Smooth muscle cell (in vitro differentiated cells): ENCODE data around the gene LRMDA. TPM values are rescaled to one million over a fixed set of nuclear protein-coding genes. Genes with fewer than 3 reads are reported as not detected.

ENCODE experiments used
- DNase-seq: peaks from one replicate; lab custom pipeline; 2025; ENCODE audit not compliant: unreplicated experiment; lab: John Stamatoyannopoulos, UW
- H2AFZ ChIP-seq: fragments of 200-600 bp; sonication (generic); 2 replicates; pipeline ENCODE4 v1.6.0; 2016; ENCODE audit warnings: antibody characterized with exemption, low read depth, mild to moderate bottlenecking
- H3F3A ChIP-seq: fragments of 200-600 bp; sonication (generic); 2 replicates; pipeline ENCODE4 v1.6.0; 2017; ENCODE audit warnings: antibody characterized with exemption, low read depth
- H3K27ac ChIP-seq: fragments of 200-600 bp; sonication (generic); 2 replicates; pipeline ENCODE4 v1.5.1; 2016; ENCODE audit warnings: low read depth, mild to moderate bottlenecking
- H3K27me3 ChIP-seq: fragments of 200-600 bp; sonication (generic); 2 replicates; pipeline ENCODE4 v1.6.1; 2016; ENCODE audit warnings: low read depth, mild to moderate bottlenecking
- H3K36me3 ChIP-seq: fragments of 200-600 bp; sonication (generic); 2 replicates; pipeline ENCODE4 v1.5.1; 2016; ENCODE audit warnings: low read depth
- H3K4me1 ChIP-seq: fragments of 200-600 bp; sonication (generic); 2 replicates; pipeline ENCODE4 v1.5.1; 2016; ENCODE audit warnings: low read depth
- H3K4me2 ChIP-seq: fragments of 200-600 bp; sonication (generic); 2 replicates; pipeline ENCODE4 v1.6.0; 2016; ENCODE audit warnings: mild to moderate bottlenecking
- H3K4me3 ChIP-seq: fragments of 200-600 bp; sonication (generic); 2 replicates; pipeline ENCODE4 v1.5.1; 2016; ENCODE audit warnings: mild to moderate bottlenecking
- H3K79me2 ChIP-seq: fragments of 200-600 bp; sonication (generic); 2 replicates; pipeline ENCODE4 v1.6.0; 2016; ENCODE audit warnings: low read depth, mild to moderate bottlenecking
- H3K9ac ChIP-seq: fragments of 200-600 bp; sonication (generic); 2 replicates; pipeline ENCODE4 v1.6.0; 2016; ENCODE audit warnings: low read depth
- H3K9me3 ChIP-seq: fragments of 200-600 bp; sonication (generic); replicated peaks from 2 replicates; pipeline ENCODE4 v1.5.1; 2016; ENCODE audit warnings: low read depth
- H4K20me1 ChIP-seq: fragments of 200-600 bp; sonication (generic); 2 replicates; pipeline ENCODE4 v1.6.0; 2016; ENCODE audit warnings: low read depth
- WGBS: methylation state at CpG from one replicate; pipeline ENCODE4 v1.1.7; 2016; ENCODE audit warnings: low lambda C conversion rate; 5-methylcytosine and 5-hydroxymethylcytosine counted together
- polyA plus RNA-seq: library from polyadenylated mRNA; unstranded; fragments of >200 nt; fragmentation: Nextera tagmentation; extraction: Ambion mirVana; gene quantifications from 2 replicates; pipeline ENCODE4 v1.2.1, GENCODE V29; 2016
- total RNA-seq: library from RNA; depleted of rRNA; stranded (reverse); fragments of >200 nt; gene quantifications from 2 replicates; pipeline ENCODE4 v1.2.3, GENCODE V29; 2014
- TF ChIP-seq, protein P1 (sequence below): fragments of 200-600 bp; sonication (generic); IDR thresholded peaks from 2 replicates; pipeline ENCODE4 v1.5.1; 2017; ENCODE audit warnings: borderline replicate concordance, mild to moderate bottlenecking, antibody characterized with exemption; ENCODE audit not compliant: insufficient read depth, poor library complexity, severe bottlenecking

LRMDA gene
- total and polyA plus RNA-seq, 2 experiments from 2014 or later, result 1.5 to 1.6 TPM

- Histone ChIP-seq H3K79me2 (no peaks in the 10 kb centered on the region), H3K27me3 (no peaks in the 10 kb centered on the region), H3K27ac (no peak overlapping the region), H3K36me3 (no peaks in the 10 kb centered on the region), H3K4me3 (no peak overlapping the region), H3K9me3 (no peaks in the 10 kb centered on the region), H3K4me1 (no peaks in the 10 kb centered on the region), H2AFZ (no peak overlapping the region), H3K4me2 (no peak overlapping the region), H4K20me1 (no peaks in the 10 kb centered on the region), H3K9ac (no peak overlapping the region), H3F3A (no peaks in the 10 kb centered on the region)
- WGBS, result 80% methylated on average over 1 of the region's 1 CpG
- TF ChIP-seq, protein P1, sequence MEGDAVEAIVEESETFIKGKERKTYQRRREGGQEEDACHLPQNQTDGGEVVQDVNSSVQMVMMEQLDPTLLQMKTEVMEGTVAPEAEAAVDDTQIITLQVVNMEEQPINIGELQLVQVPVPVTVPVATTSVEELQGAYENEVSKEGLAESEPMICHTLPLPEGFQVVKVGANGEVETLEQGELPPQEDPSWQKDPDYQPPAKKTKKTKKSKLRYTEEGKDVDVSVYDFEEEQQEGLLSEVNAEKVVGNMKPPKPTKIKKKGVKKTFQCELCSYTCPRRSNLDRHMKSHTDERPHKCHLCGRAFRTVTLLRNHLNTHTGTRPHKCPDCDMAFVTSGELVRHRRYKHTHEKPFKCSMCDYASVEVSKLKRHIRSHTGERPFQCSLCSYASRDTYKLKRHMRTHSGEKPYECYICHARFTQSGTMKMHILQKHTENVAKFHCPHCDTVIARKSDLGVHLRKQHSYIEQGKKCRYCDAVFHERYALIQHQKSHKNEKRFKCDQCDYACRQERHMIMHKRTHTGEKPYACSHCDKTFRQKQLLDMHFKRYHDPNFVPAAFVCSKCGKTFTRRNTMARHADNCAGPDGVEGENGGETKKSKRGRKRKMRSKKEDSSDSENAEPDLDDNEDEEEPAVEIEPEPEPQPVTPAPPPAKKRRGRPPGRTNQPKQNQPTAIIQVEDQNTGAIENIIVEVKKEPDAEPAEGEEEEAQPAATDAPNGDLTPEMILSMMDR, result no peak
- no peak for DNase-seq
These were observed 369.7 kb downstream of the LRMDA start for GRCh38 chr10:75801121-75801520.

GRCh38 chr10:75801661-75802060 is 370.2 kb downstream of the LRMDA start:
- Histone ChIP-seq H3K4me1 (no peaks in the 10 kb centered on the region), H3K9me3 (no peaks in the 10 kb centered on the region), H4K20me1 (no peaks in the 10 kb centered on the region), H2AFZ (no peak overlapping the region), H3K4me2 (no peak overlapping the region), H3K27me3 (no peaks in the 10 kb centered on the region), H3K9ac (no peak overlapping the region), H3F3A (no peaks in the 10 kb centered on the region), H3K27ac (no peak overlapping the region), H3K4me3 (no peak overlapping the region), H3K36me3 (no peaks in the 10 kb centered on the region), H3K79me2 (no peaks in the 10 kb centered on the region)
- DNase-seq, result no peak
- WGBS, result 73% methylated on average over 3 of the region's 3 CpGs
- TF ChIP-seq, protein P1, result no peak

DNA sequence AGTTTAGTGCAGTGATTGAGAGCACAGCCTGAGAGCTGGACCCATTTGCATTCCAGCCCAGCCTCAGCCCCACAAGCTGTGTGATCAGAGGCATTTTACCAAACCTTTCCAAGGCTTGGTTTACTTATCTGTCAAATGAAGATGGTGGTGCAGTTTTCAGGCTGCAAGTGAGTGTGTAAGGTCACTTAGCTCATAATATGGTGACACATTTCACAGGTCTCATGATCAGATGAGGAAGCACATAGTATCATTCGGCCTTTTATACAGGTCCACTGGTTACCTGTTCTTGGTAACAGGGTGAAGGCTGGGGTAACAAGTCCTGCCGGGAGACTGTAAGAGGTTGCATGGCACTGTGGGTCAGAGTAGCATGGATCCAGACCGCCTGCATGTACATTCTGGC is 371.7 kb downstream of the LRMDA start:
- Histone ChIP-seq H3K9me3 (no peaks in the 10 kb centered on the region), H4K20me1 (no peaks in the 10 kb centered on the region), H3K4me3 (no peak overlapping the region), H3K36me3 (no peaks in the 10 kb centered on the region), H3K79me2 (no peaks in the 10 kb centered on the region), H3K27ac (no peak overlapping the region), H3K4me2 (no peak overlapping the region), H2AFZ (no peak overlapping the region), H3K9ac (no peak overlapping the region), H3F3A (no peaks in the 10 kb centered on the region), H3K27me3 (no peaks in the 10 kb centered on the region), H3K4me1 (no peaks in the 10 kb centered on the region)
- TF ChIP-seq, protein P1, result no peak
- 94% methylated on average over 3 of the region's 3 CpGs for WGBS
- DNase-seq, result no peak

GRCh38 chr10:75803816-75804552 is 372.6 kb downstream of the LRMDA start:
- Histone ChIP-seq H3K4me1 (no peaks in the 10 kb centered on the region), H4K20me1 (no peaks in the 10 kb centered on the region)
- 84% methylated on average over 14 of the region's 14 CpGs for WGBS

More at GRCh38 chr10:75803816-75804552, 372.6 kb downstream of the LRMDA start:
- H3K4me2 ChIP-seq, result no peak overlapping the region
- H3K79me2 ChIP-seq, result no peaks in the 10 kb centered on the region
- H3K27me3 ChIP-seq, result no peaks in the 10 kb centered on the region
- H3K36me3 ChIP-seq, result no peaks in the 10 kb centered on the region
- H3K27ac ChIP-seq, result no peak overlapping the region
- H3K4me3 ChIP-seq, result no peak overlapping the region
- H3F3A ChIP-seq, result no peaks in the 10 kb centered on the region
- no peaks in the 10 kb centered on the region for H3K9me3 ChIP-seq
- H3K9ac ChIP-seq, result no peak overlapping the region
- TF ChIP-seq, protein P1, result no peak
- DNase-seq, result no peak
- no peak overlapping the region for H2AFZ ChIP-seq
